AG09319 (cell line): ENCODE measurements around the gene CCSER1.

Source experiments
- DNase-seq: peaks from one replicate; pipeline ENCODE4 v3.0.0-alpha.2; 2010; ENCODE audit warnings: low read depth; ENCODE audit errors: extremely low read depth
- CTCF ChIP-seq: IDR thresholded peaks from 2 replicates; pipeline ENCODE4 v1.5.1; 2011; ENCODE audit warnings: low read depth, mild to moderate bottlenecking, inconsistent platforms, low read length, moderate library complexity

CCSER1 gene

GRCh38 chr4:90990284-90990683 lies 863.1 kb downstream of the CCSER1 start:
- TF ChIP-seq CTCF: no peak
- DNase-seq: no peak

GRCh38 chr4:90992213-90992612 lies 865.0 kb downstream of the CCSER1 start:
- no peak for TF ChIP-seq CTCF
- DNase-seq: no peak

GRCh38 chr4:90994851-90995574 lies 867.8 kb downstream of the CCSER1 start:
- TF ChIP-seq CTCF: no peak
- DNase-seq: no peak

GRCh38 chr4:90995996-90996395 lies 868.8 kb downstream of the CCSER1 start:
- TF ChIP-seq CTCF: no peak
- DNase-seq: no peak

- no peak for TF ChIP-seq CTCF
- DNase-seq: no peak
Observed at GRCh38 chr4:90996813-90997212, 869.6 kb downstream of the CCSER1 start.

- TF ChIP-seq CTCF: no peak
- DNase-seq: no peak
Observed at GRCh38 chr4:91015861-91016260, 888.7 kb downstream of the CCSER1 start.

- TF ChIP-seq CTCF: no peak
- no peak for DNase-seq
Observed at GRCh38 chr4:91019513-91019912, 892.3 kb downstream of the CCSER1 start.
